SK-N-SH treated with all-trans-retinoic acid at 6 μM for 48 hours (cell line): Measurements from ENCODE around the gene SCIN.

ENCODE experiments used
- ATAC-seq: fragments of 200-7000 bp; cut with Tn5 transposase; 3 replicates; pipeline ENCODE4 v1.9.1; 2020; ENCODE audit warnings: mild to moderate bottlenecking, moderate library complexity
- ARNTL ChIP-seq: fragments of 450-650 bp; formaldehyde crosslinking; IDR thresholded peaks from 2 replicates; pipeline ENCODE4 v1.5.0; 2020; ENCODE audit warnings: low read depth, mild to moderate bottlenecking, moderate library complexity, borderline replicate concordance
- BACH2 ChIP-seq: fragments of 250-450 bp; sonication (Bioruptor Pico); IDR thresholded peaks from 2 replicates; pipeline ENCODE4 v1.9.0; 2021; ENCODE audit warnings: mild to moderate bottlenecking, borderline replicate concordance
- CREB5 ChIP-seq: fragments of 250-450 bp; sonication (Bioruptor Pico); IDR thresholded peaks from 2 replicates; pipeline ENCODE4 v1.5.1; 2020; ENCODE audit warnings: low read depth, mild to moderate bottlenecking, moderate library complexity
- CSDC2 ChIP-seq: fragments of 250-450 bp; sonication (Bioruptor Pico); IDR thresholded peaks from 2 replicates; pipeline ENCODE4 v1.5.0; 2020; ENCODE audit warnings: mild to moderate bottlenecking, moderate library complexity
- ESRRG ChIP-seq: fragments of 250-450 bp; sonication (Bioruptor Pico); IDR thresholded peaks from 2 replicates; pipeline ENCODE4 v1.6.1; 2021; ENCODE audit warnings: mild to moderate bottlenecking
- GLIS3 ChIP-seq: fragments of 250-450 bp; sonication (Bioruptor Pico); IDR thresholded peaks from 2 replicates; pipeline ENCODE4 v1.5.0; 2020; ENCODE audit warnings: mild to moderate bottlenecking, moderate library complexity
- ISL1 ChIP-seq: fragments of 250-450 bp; sonication (Bioruptor Pico); IDR thresholded peaks from 2 replicates; pipeline ENCODE4 v2.1.2; 2022; ENCODE audit warnings: mild to moderate bottlenecking, moderate library complexity
- OSR1 ChIP-seq: fragments of 250-450 bp; sonication (Bioruptor Pico); IDR thresholded peaks from 2 replicates; pipeline ENCODE4 v1.8.0; 2022; ENCODE audit warnings: moderate library complexity, mild to moderate bottlenecking, inconsistent platforms
- POU6F1 ChIP-seq: fragments of 250-450 bp; sonication (Bioruptor Pico); IDR thresholded peaks from 2 replicates; pipeline ENCODE4 v1.8.0; 2021; ENCODE audit warnings: low read depth, mild to moderate bottlenecking, moderate library complexity, borderline replicate concordance
- PPARA ChIP-seq: fragments of 250-450 bp; sonication (Bioruptor Pico); IDR thresholded peaks from 2 replicates; pipeline ENCODE4 v1.5.0; 2020; ENCODE audit warnings: mild to moderate bottlenecking, borderline replicate concordance
- RARB ChIP-seq: fragments of 250-450 bp; sonication (Bioruptor Pico); IDR thresholded peaks from 2 replicates; pipeline ENCODE4 v1.8.0; 2021; ENCODE audit warnings: mild to moderate bottlenecking, moderate library complexity
- SNAI2 ChIP-seq: fragments of 250-450 bp; sonication (Bioruptor Pico); IDR thresholded peaks from 2 replicates; pipeline ENCODE4 v1.5.0; 2020; ENCODE audit warnings: mild to moderate bottlenecking, moderate library complexity
- TCF4 ChIP-seq: fragments of 250-450 bp; sonication (Bioruptor Pico); IDR thresholded peaks from 2 replicates; pipeline ENCODE4 v1.8.0; 2021; ENCODE audit warnings: mild to moderate bottlenecking, moderate library complexity, borderline replicate concordance
- TOX ChIP-seq: fragments of 250-450 bp; sonication (Bioruptor Pico); IDR thresholded peaks from 2 replicates; pipeline ENCODE4 v1.8.0; 2021; ENCODE audit warnings: mild to moderate bottlenecking, moderate library complexity, borderline replicate concordance
- TSHZ2 ChIP-seq: fragments of 250-450 bp; sonication (Bioruptor Pico); IDR thresholded peaks from 2 replicates; pipeline ENCODE4 v1.5.0; 2020; ENCODE audit warnings: mild to moderate bottlenecking, moderate library complexity
- ZC3H10 ChIP-seq: fragments of 250-450 bp; sonication (Bioruptor Pico); IDR thresholded peaks from 2 replicates; pipeline ENCODE4 v1.5.1; 2021; ENCODE audit warnings: mild to moderate bottlenecking, moderate library complexity
- ZFP3 ChIP-seq: fragments of 250-450 bp; sonication (Bioruptor Pico); IDR thresholded peaks from 2 replicates; pipeline ENCODE4 v1.5.0; 2020; ENCODE audit warnings: mild to moderate bottlenecking, moderate library complexity
- ZFP30 ChIP-seq: fragments of 450-650 bp; formaldehyde crosslinking; IDR thresholded peaks from 2 replicates; pipeline ENCODE4 v1.5.0; 2022; ENCODE audit warnings: mild to moderate bottlenecking, moderate library complexity
- ZNF565 ChIP-seq: fragments of 450-650 bp; formaldehyde crosslinking; conservative IDR thresholded peaks from 2 replicates; pipeline ENCODE4 v1.5.0; 2020; ENCODE audit warnings: low read depth, mild to moderate bottlenecking, moderate library complexity
- ZNF70 ChIP-seq: fragments of 450-650 bp; formaldehyde crosslinking; IDR thresholded peaks from 2 replicates; pipeline ENCODE4 v1.5.0; 2020; ENCODE audit warnings: mild to moderate bottlenecking, moderate library complexity
- ZNF8 ChIP-seq: fragments of 450-650 bp; formaldehyde crosslinking; IDR thresholded peaks from 2 replicates; pipeline ENCODE4 v1.5.0; 2020; ENCODE audit warnings: mild to moderate bottlenecking, moderate library complexity

The SCIN gene

GRCh38 chr7:12534046-12534445, 36.5 kb upstream of the SCIN start:
- TF ChIP-seq GLIS3 (CRISPR knock-in tag) (no peak), TSHZ2 (CRISPR knock-in tag) (no peak), ZNF8 (CRISPR knock-in tag) (no peak), ESRRG (CRISPR knock-in tag) (no peak)
- ATAC-seq, result no peak

GRCh38 chr7:12539681-12540080, 30.8 kb upstream of the SCIN start:
- no peak for ATAC-seq

GRCh38 chr7:12540850-12541249, 29.7 kb upstream of the SCIN start:
- no peak for TF ChIP-seq ZNF565 (CRISPR knock-in tag)
- TF ChIP-seq GLIS3 (CRISPR knock-in tag), result no peak
- TF ChIP-seq POU6F1 (CRISPR knock-in tag), result no peak
- TF ChIP-seq SNAI2, result no peak
- no peak for TF ChIP-seq PPARA (CRISPR knock-in tag)
- TF ChIP-seq TCF4 (CRISPR knock-in tag), result no peak
- no peak for ATAC-seq

More at GRCh38 chr7:12539681-12540080, 30.8 kb upstream of the SCIN start:
- TF ChIP-seq ZFP30 (CRISPR knock-in tag) (no peak), POU6F1 (CRISPR knock-in tag) (no peak), TSHZ2 (CRISPR knock-in tag) (no peak), TOX (CRISPR knock-in tag) (no peak), ESRRG (CRISPR knock-in tag) (no peak), ZFP3 (CRISPR knock-in tag) (no peak), PPARA (CRISPR knock-in tag) (no peak), ZC3H10 (CRISPR knock-in tag) (no peak), RARB (CRISPR knock-in tag) (no peak), CSDC2 (CRISPR knock-in tag) (no peak), ISL1 (CRISPR knock-in tag) (no peak), ZNF70 (CRISPR knock-in tag) (no peak), OSR1 (no peak), ZNF565 (CRISPR knock-in tag) (no peak), ARNTL (CRISPR knock-in tag) (no peak), CREB5 (CRISPR knock-in tag) (no peak), BACH2 (CRISPR knock-in tag) (no peak), SNAI2 (no peak), GLIS3 (CRISPR knock-in tag) (no peak)
